ENCODE measurements around the gene GALT. TPM values are rescaled to one million over a fixed set of nuclear protein-coding genes. Genes with fewer than 3 reads are reported as not detected.

GALT gene
- total RNA-seq, 6 experiments from 2014 or later: 58.2 to 157 (median 117) TPM

DNA sequence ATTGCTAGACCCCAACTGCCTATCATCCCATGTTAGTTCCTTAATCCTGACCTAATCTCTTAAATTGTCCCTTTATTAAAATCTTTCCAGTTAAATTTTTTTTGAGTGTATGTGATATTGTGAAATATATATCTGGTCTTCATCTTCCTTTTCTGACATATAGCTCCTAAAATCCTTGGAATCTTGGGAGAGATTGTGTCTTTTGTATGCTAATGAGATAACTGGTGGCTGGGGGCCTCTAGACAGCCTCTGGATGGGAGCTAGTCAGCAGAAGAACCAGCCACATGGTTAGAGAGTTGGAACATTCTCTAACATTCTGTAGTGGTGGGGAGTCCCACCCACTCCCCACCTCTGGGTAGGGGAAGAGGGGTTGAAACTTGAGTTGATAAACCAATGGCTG, 48.3 kb downstream of the GALT start:
- no peak for TF ChIP-seq POLR2A (IDR thresholded peaks at IDR 0.05)
- TF ChIP-seq, protein P1, sequence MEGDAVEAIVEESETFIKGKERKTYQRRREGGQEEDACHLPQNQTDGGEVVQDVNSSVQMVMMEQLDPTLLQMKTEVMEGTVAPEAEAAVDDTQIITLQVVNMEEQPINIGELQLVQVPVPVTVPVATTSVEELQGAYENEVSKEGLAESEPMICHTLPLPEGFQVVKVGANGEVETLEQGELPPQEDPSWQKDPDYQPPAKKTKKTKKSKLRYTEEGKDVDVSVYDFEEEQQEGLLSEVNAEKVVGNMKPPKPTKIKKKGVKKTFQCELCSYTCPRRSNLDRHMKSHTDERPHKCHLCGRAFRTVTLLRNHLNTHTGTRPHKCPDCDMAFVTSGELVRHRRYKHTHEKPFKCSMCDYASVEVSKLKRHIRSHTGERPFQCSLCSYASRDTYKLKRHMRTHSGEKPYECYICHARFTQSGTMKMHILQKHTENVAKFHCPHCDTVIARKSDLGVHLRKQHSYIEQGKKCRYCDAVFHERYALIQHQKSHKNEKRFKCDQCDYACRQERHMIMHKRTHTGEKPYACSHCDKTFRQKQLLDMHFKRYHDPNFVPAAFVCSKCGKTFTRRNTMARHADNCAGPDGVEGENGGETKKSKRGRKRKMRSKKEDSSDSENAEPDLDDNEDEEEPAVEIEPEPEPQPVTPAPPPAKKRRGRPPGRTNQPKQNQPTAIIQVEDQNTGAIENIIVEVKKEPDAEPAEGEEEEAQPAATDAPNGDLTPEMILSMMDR (IDR thresholded peaks at IDR 0.05): no peak
- no peaks in the 10 kb centered on the region for H3K9me3 ChIP-seq
- no peak for ATAC-seq
- H3K27me3 ChIP-seq: no peaks in the 10 kb centered on the region
- H3K4me3 ChIP-seq: no peak overlapping the region
- DNase-seq: no peak
- intact Hi-C loops (cut with DNase I): no loop called here
- H3K36me3 ChIP-seq: no peaks in the 10 kb centered on the region
- peaks cover 0 to 5% (median 1%) of the 10 kb centered on the region in 4 donors for H3K4me1 ChIP-seq
- no peak overlapping the region for H3K27ac ChIP-seq

Small RNAs within 50 kb of the gene (small RNA-seq; reads per million reads assigned to genes)
- gene CCL27: 0 reads per million in 2 experiments

Other genes starting within 250 kb of the GALT start
- gene FAM219A, start 188.1 kb upstream of the GALT start, total RNA-seq: 10 to 100 TPM in 1 of 6 experiments, 1 to 10 TPM in 5; 4.1 to 10.7 (median 5.3) TPM
- gene DNAI1, start 187.9 kb upstream of the GALT start, total RNA-seq: not detected
- 1 to 10 TPM; 1.5 to 2.7 (median 2.1) TPM for gene ENHO, start 123.7 kb upstream of the GALT start, total RNA-seq
- gene CNTFR, start 57.0 kb upstream of the GALT start, total RNA-seq: 10 to 100 TPM in 1 of 6 experiments, 1 to 10 TPM in 4, under 1 TPM in 1; 0.71 to 12.5 (median 3.4) TPM
- 10 to 100 TPM; 15.2 to 29.1 (median 25.0) TPM for gene RPP25L, start 34.6 kb upstream of the GALT start, total RNA-seq
- 10 to 100 TPM; 26.4 to 36.8 (median 32.7) TPM for gene DCTN3, start 26.2 kb upstream of the GALT start, total RNA-seq
- gene ARID3C, start 17.6 kb upstream of the GALT start, total RNA-seq: 1 to 10 TPM; 1.7 to 6.7 (median 2.5) TPM
- 100 to 1,000 TPM in 5 of 6 experiments, 10 to 100 TPM in 1; 69.3 to 237 (median 123) TPM for gene SIGMAR1, start 8.9 kb upstream of the GALT start, total RNA-seq
- 10 to 100 TPM in 5 of 6 experiments, 1 to 10 TPM in 1; 9.7 to 21.5 (median 14.7) TPM for gene IL11RA, start 5.5 kb downstream of the GALT start, total RNA-seq
- gene CCL27, start 16.0 kb downstream of the GALT start, total RNA-seq: not detected
- gene CCL19, start 44.6 kb downstream of the GALT start, total RNA-seq: 1 to 10 TPM in 3 of 6 experiments, under 1 TPM in 3; 0.77 to 6.5 (median 1.1) TPM
- gene CCL21, start 63.5 kb downstream of the GALT start, total RNA-seq: 10 to 100 TPM in 2 of 6 experiments, 1 to 10 TPM in 4; 1.5 to 22.3 (median 7.6) TPM

Data from right lobe of liver (tissue), 6 donors.